Stimulated activated CD4-positive, alpha-beta T cell treated with anti-CD3 and anti-CD28 coated beads, Interleukin-1b, Interleukin-23, amount 100 ng/mL, for 48 hours (primary cell): ENCODE data around the gene TEX50.
"Not testable (repeated sequence)": the region's sequence is repeated elsewhere in the genome, so short reads cannot be mapped to it uniquely, and the experiment has no call there.

Experiments used
- DNase-seq: peaks from one replicate; pipeline ENCODE4 v3.0.0-alpha.2; 2020

Gene TEX50, protein sequence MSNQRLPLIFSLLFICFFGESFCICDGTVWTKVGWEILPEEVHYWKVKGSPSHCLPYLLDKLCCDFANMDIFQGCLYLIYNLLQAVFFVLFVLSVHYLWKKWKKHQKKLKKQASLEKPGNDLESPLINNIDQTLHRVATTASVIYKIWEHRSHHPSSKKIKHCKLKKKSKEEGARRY

GRCh38 chr1:173635116-173635515 lies at the start of gene TEX50:
Gene TEX50 (plus strand): TSS chr1:173635338. CDS start chr1:173635522, 184 bp downstream.
- no peak for DNase-seq

- no peak for DNase-seq
Measured at GRCh38 chr1:173590557-173590956, 44.6 kb upstream of the TEX50 start.

DNA sequence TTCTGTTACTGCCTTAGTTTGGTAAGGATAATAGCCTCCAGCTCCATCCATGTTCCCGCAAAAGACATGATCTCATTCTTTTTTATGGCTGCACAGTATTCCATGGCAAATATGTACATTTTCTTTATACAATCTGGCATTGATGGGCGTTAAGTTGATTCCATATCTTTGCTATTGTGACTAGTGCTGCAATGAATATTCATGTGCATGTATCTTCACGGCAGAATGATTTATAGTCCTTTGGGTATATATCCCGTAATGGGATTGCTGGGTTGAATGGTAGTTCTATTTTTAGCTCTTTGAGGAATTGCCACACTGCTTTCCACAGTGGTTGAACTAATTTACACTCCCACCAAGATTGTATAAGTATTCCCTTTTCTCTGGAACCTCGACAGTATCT lies 44.0 kb upstream of the TEX50 start:
- DNase-seq: not testable (repeated sequence)

DNA sequence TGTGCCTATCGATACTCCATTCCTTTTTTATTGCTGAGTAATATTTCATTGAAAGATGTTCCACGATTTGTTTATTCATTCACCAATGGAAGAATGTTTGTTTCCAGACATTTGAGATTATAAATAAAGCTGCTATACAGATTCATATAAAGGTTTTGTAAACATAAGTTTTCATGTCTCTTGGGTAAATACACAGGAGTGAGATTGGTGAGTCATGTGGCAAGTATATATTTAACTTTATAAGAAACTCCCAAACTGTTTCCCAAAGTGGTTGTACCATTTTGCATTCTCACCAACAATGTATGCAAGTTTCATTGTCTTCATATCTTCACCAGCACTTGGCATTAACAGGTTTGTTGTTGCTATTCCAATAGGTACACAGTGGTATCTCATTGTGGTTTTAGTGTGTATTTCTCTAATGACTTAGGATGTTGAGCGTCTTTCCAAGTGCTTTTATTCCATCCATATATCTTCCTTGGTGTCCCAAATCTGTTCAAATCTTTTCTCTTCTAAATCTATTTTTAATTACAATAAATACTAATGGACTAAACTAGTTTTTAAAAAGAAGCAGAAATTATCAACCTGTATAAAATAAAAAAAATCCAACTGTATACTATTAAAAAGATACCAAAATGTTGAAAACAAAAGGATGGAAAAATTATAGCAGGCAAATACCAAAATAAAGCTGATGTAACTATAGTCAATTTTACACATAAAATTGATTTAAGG lies 38.9 kb upstream of the TEX50 start:
- DNase-seq: no peak

DNA sequence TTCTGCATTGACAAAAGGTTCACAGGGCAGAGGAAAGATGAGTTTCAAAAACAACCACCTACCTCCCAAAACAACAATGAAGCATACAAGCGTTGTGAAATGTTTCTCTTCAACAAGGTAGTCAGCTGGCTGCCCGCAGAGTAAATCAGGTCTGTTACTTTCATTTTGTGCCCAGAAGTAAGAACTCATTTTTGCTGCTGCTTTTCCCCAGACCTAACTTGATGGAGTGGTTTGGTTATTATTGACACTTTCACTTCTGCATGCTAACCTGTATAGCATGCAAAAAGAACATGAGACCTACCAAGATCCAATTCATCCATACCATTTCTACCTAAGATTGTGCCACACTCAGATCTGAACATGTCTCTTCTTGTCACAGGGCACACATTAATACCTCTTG lies 33.5 kb upstream of the TEX50 start:
- no peak for DNase-seq

- DNase-seq: no peak
Measured at GRCh38 chr1:173603056-173603591, 32.0 kb upstream of the TEX50 start, which contains the start of gene SLC9C2. Gene SLC9C2 (minus strand): TSS chr1:173603072. CDS start chr1:173601776, 1,296 bp downstream.

DNA sequence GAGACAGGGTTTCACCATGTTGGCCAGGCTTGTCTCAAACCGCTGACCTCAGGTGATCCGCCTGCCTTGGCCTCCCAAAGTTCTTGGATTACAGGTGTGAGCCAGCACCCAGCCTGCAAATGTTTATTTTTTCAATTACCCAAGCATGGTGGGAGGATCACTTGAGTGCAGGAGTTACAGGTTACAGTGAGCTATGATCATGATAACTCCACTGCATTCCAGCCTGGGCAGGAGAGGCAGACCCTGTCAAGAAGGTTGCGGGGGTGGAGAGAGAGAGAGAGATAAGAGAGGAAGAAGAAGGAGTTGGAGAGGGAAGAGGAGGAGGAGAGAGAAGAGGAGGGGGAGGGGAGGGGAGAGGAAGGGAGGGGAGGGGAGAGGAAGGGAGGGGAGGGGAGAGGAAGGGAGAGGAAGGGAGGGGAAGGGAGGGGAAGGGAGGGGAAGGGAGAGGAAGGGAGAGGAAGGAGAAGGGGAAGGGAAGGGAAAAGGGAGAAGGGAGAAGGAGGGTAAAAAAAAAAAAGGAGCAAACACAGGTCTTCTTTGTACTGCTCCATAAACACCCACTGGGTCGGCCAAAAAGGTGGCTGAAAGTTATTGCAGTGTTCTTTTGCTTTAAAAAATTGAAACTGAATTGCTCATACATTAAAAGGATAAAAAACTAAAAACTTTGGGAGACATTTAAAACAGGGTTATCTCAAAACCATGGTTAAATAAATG lies 26.5 kb upstream of the TEX50 start:
- no peak for DNase-seq

- not testable (repeated sequence) for DNase-seq
Measured at GRCh38 chr1:173613086-173613485, 22.1 kb upstream of the TEX50 start.

DNA sequence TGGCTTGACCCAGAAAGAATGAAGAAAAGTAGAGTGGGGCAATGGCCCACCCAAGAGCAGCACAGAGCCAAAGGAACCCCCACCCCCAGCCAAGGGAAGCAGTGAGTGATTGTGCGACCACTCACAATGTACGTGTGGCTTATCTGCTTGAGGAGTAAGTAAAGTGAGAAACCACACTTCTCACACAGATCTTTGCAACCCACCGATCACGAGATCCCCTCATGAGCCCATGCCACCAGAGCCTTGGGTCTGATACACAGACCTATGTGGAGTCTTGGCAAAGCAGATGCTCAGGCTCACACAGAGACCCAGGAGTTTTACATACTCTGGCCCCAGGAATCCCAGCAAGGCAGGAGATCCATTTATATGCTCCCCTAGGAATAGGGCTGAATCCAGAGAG lies 18.3 kb upstream of the TEX50 start:
- DNase-seq: no peak

DNA sequence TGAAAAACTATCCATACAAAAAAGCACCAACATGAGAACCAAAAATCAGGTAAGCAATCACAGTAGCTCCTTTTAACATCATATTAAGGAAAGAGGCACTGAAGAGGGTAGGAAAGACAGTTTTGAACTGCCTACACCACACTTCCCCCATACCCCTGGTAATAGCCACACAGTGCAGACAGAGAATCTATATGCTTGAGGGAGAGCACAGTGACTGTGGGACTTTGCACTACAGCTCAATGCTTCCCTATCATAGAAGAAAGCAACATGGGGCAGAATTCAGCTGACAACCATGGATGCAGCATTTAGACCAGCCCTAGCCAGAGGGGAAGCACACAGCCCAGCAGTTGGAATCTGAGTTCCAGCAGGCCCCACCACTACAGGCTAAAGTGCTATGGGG lies 7.9 kb upstream of the TEX50 start:
- DNase-seq: no peak

- DNase-seq: no peak
Measured at GRCh38 chr1:173628888-173629287, 6.2 kb upstream of the TEX50 start.

DNA sequence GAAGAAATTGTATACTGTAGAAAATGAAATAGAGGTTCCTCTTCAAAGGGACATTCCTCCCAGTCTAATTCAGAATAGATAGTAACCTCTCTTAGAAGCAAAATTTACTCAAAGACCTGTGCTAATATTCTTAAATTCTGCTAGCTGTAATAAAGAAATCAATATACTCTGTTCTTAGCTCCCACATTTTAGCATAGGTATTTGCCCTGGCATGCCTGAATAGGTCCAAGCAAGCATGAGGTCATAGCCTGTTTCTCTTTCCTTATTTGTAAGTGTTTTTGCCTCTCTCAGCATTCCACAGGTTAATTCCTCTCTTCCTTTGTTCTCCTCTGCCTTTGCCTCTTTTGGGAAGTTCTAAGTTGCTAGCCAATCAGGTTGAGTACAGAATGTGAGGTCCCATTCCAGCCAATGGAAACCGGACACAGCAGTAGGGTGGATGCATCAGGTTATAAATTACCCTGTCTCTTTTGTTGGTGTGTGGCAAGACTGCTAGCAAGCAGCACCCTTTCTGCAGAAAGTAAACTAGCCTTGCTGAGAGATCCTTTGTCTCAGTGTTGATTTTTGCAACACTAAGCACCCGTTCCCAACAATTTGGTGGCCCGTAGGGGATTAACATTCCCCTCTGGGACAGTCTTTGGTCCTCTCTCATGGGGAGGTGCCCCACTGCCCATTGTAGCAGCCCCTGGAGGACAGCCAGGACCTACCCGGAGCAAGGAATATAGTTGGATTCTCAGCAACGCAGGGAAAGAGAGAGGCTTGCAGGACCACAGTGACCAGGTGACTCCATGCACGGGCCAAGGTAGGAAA lies 2.3 kb downstream of the TEX50 start:
- DNase-seq: not testable (repeated sequence)

DNA sequence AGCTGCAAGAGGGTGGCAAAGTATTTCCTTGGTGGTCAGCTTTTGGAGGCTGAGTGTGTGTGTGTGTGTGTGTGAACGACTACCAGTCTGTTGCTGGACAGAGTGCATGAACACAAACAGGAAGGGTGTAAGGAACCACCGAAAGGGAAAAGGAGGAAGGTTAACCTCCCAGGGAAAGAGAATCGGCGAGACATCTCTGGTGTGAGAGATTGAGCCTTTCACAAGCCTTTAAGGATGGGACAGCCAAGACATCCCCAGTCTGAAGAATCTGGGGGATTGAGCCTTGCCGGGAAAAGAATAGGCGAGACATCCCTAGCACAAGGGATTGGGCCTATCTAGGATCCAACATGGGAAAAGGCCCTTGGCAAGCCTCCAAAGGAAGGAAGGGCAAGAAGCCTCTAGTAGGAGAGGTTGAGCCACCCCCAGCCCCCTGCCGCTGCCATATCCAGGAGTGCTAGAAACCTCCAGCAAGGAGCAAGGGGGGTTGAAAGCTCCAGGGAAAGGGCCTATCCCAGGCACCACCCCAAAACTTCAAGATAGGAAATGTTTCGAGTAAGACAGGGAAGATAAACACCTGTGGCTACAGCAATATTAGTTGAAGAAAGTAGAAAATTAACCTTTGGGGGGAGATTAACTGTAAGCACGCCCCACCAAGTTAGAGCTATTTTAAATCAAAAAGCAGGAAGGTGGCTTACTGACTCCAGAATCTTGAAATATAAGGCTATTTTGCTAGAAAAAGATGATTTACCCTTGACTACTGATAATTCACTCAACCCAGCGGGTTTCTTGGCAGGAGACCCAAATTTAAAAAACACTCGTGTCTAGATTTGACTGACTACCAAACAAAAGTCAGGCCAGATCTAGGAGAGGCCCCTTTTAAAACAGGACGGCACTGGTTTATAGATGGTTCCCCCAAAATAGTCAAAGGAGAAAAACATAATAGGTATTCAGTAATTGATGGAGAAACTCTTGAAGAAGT lies 3.2 kb downstream of the TEX50 start:
- no peak for DNase-seq

GRCh38 chr1:173639102-173639501 lies 4.0 kb downstream of the TEX50 start:
- DNase-seq: no peak

DNA sequence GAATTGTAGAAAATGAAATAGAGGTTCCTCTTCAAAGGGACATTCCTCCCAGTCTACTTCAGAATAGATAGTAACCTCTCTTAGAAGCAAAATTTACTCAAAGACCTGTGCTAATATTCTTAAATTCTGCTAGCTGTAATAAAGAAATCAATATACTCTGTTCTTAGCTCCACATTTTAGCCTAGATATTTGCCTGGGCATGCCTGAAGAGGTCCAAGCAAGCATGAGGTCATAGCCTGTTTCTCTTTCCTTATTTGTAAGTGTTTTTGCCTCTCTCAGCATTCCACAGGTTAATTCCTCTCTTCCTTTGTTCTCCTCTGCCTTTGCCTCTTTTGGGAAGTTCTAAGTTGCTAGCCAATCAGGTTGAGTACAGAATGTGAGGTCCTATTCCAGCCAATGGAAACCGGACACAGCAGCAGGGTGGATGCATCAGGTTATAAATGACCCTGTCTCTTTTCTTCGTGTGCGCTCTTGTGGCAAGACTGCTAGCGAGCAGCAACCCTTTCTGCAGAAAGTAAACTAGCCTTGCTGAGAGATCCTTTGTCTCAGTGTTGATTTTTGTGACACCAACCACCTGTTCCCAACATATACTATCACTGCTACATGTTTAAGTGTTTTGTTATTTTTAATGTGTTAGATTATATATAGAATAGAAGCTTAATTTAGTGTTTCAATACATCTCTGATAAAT lies 7.5 kb downstream of the TEX50 start:
- DNase-seq: not testable (repeated sequence)

- no peak for DNase-seq
Measured at GRCh38 chr1:173646656-173647055, 11.5 kb downstream of the TEX50 start.

GRCh38 chr1:173648880-173649605 lies 13.9 kb downstream of the TEX50 start:
- DNase-seq: no peak

DNA sequence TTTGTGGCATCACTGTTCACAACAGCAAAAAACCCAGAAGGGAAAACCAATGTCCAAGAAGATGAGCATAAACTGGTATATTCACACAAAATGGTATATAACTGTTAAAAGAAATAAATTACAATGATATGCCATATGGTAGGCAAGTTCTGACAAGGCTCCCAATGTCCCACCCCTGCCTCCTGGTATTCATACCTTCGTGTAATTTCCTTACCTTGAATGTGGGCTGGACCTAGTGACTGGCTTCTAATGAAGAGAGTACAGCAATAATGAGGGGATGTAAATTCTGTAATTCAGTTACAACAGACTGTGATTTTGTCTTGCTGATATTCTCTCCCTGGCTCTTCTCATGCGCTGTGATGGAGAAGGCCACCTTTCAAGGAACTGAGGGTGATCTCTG lies 25.2 kb downstream of the TEX50 start:
- no peak for DNase-seq

DNA sequence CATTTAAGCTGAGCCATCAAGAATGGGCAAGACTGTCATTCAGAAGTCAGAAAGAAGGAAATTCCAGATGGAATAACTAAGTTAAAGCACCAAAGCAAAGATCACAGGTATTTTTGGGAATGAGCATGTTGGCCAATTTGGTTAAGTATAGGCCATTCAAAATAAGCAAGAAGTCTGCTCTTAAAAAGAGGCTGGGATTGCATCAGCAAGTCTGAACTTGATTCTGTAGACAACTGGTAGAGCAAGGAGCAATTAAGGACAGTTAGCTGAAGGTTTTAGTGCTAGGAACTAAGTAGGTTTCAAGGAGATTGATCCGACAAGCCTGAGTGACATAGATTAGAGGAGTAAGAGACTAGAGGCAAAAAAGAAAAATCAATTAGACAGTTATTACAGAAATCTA lies 26.1 kb downstream of the TEX50 start:
- DNase-seq: no peak

DNA sequence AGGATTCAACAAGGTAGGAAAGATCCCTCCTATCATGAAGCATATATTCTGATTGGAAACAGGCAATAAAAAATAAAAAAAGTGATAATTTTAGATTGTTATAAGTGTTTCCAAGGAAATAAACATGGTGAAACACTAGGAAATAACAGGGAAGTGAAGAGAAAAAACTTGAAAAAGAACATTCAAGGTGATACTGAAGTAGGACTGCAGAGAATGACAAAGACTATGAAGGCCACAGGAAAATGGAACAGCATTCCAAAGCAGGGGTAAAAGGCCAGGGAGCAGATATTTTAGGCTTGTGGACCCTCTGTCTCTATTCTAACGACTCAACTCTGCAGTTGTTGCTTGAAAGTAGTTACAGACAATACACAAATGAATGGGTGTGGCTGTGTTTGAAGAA lies 26.6 kb downstream of the TEX50 start:
- DNase-seq: no peak
